GM19238 (cell line): ENCODE results near the gene HYI.

Experiments used
- DNase-seq: peaks from one replicate; pipeline ENCODE4 v3.0.0; 2011; ENCODE audit warnings: low spot score; ENCODE audit not compliant: insufficient read length

HYI gene

GRCh38 chr1:43445606-43446387, 7.9 kb downstream of the HYI start:
- DNase-seq, result no peak

DNA sequence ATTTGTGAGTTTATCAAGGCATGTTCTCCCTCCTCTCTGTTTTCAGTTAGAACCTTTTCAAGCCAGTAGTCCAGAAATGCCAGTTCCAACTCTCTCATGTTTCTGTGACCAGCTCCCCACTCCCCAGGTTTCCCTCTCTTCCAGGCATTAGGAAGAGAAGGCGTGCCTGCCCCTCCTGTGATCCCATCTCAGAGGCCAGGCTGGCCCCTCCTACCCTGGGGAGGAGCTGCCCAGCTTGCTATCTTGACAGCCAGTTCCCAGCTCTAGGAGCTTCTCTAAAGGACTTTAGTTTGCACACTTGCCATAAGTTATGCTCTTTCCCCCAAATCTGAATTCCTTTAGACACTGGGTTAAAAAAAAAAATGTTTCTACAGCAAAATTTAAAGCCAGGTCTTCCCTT, 8.9 kb downstream of the HYI start:
- no peak for DNase-seq

DNA sequence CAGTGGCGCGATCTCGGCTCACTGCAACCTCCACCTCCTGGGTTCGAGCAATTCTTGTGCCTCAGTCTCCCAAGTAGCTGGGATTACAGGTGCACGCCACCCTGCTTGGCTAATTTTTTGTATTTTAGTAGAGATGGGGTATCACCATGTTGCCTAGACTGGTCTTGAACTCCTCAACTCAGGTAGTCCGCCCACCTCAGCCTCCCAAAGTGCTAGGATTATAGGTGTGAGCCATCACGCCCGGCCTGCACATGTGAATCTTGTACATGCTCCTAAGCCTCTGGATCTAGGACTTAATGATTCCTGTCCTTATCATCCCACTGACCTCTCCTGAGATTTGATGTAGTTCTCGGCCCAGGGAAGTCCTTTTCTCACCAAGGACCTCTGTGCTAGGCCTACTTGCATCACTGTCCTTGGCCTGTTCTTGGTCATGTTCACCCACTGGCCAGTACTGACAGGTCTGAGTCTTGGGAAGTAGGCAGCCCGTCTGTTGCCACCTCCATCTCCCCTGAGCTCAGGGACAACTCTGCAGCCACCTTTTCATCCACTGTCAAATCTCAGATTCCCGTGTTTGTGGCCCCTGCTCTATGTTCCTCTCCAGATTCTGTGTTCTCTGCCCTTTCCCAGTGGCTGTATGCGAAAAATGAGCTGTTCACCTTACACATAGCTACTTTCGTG, 9.4 kb downstream of the HYI start:
- no peak for DNase-seq

- DNase-seq, result no peak
Observed at GRCh38 chr1:43443197-43443946, 10.4 kb downstream of the HYI start.

GRCh38 chr1:43442756-43443155, 11.0 kb downstream of the HYI start:
- DNase-seq, result no peak

DNA sequence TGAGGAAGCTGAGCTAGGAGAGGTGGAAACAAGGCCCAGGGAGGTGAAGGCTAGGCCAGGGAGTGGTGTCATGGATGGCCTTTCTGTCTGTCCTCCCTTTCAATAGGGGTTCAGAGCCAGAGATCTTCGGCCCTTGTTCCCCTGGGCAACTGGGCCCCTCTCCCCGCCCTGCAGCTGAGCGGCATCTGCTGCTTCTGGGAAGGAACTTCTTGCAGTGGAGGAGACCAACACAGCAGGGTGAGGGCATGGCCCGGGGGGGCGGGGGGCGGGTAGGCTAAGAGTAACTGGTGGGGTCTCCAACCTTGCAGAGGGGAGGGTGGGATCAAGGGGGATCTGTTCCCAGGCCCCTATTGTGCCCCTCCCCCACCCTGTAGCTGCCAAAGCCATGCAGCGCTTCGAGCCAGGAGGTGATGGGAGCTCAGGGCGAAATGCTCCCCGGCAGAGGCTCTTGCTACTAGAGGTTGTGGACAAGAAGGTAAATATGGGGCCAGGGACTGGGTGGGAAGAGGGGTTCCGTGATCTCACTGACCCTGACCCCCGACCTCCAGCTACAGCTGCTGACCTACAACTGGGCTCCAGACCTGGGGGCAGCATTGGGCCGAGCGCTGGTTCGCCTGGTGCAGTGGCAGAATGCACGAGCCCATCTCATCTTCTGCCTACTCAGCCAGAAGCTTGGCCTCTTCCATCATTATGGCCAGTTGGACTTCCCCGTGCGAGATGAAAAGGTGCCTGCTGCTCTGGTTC, 11.7 kb downstream of the HYI start:
- no peak for DNase-seq

- DNase-seq, result no peak
Observed at GRCh38 chr1:43441166-43441893, 12.4 kb downstream of the HYI start.

DNA sequence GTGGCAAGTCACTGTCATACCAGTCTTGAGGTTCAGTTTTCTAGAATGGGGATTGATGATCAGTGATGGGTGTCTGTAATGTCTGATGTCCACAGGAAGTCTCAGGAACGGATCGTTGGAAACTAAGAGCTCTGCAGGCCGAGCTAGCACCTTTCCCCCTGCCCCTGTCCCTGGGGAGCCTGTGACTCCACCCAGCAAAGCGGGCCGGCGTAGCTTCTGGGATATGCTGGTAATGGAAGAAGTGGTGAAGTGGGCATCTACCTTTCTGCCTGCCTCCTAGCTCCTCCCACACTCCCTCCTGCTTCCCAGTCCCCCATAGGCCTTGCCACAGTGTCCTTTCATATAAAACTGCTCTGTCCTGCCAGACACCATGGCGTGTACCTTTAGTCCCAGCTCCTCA, 13.4 kb downstream of the HYI start:
- DNase-seq, result no peak

DNA sequence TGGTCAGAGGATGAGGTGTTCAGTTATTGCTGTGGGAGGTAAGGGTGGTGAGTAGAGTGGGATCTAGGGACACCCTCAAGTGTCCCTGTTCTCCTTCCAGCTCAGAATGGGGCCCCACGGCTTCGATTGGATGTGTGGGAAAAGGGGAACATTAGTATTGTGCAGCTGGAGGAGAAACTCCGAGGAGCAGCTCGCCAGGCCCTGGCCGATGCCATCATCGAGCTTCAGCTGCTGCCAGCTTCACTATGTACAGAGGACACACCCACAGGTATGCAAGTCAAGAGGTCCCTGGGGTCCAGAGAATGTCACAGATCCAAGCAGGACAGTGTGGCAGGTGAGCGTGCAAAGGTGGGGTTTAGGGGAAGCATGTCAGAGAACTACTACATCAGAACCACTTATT, 13.9 kb downstream of the HYI start:
- no peak for DNase-seq

DNA sequence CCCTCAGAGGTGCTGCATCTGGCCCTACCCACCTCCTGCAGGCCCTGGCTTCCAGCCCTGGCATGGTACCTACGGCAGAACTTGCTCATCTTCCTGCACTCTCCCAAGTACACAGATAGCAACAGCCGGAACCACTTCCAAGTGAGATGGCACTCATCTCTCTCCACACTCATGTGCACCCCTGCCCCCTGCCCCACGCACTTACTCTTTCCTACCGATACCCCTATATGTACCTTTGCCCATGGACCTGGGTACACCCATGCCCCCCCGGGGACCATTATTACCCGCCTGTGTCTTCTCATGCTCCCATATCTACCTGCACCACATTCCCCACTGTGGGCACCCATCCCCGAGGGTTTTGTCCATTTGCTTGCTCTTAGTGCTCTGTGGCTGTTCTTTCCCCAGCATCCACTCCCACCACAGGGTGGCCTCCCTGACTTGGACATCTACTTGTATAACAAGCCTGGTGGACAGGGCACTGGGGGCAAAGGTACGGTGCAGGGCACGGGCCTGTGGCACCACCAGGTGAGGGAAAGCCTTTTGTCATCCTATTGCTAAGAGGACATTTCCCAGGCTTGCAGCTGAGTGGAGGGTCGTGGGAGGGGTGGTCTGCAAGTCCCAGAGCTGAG, 14.7 kb downstream of the HYI start:
- DNase-seq, result no peak

DNA sequence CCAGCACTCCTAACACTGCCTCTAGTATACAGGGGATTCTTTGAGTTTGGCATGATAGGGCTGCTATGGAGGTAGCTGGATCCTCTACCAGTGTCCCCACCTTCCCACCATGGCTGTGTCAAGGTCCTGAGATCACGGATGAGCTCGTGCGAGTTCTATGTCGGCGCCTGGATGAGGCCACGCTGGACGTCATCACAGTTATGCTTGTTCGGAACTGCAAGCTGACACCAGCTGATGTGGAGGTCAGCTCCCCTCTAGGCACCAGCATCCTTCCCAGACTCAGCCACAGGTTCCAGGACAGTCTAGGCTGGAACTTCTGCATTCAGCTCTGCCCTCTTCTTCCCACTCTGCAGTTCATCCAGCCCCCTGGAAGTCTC, 15.2 kb downstream of the HYI start:
- no peak for DNase-seq

DNA sequence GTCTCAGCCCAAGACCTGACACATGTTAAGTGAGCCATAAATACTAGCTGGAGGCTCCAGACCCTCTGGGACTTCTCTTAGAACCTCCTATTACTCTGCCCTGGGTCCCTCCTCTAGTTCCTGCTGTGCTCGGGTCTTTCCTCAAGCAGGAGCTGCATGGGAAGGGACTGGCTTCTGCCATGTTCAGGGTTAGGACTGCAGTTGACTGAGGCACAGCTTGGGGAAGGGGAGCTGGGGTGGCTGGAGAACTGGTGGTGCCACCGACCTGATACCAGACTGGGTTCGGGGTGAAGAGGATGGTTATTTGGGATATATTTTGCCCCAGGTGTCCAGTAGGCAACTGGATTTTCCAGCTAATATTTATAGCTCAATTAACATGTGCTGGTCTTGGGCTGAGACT, 15.7 kb downstream of the HYI start:
- DNase-seq, result no peak

DNA sequence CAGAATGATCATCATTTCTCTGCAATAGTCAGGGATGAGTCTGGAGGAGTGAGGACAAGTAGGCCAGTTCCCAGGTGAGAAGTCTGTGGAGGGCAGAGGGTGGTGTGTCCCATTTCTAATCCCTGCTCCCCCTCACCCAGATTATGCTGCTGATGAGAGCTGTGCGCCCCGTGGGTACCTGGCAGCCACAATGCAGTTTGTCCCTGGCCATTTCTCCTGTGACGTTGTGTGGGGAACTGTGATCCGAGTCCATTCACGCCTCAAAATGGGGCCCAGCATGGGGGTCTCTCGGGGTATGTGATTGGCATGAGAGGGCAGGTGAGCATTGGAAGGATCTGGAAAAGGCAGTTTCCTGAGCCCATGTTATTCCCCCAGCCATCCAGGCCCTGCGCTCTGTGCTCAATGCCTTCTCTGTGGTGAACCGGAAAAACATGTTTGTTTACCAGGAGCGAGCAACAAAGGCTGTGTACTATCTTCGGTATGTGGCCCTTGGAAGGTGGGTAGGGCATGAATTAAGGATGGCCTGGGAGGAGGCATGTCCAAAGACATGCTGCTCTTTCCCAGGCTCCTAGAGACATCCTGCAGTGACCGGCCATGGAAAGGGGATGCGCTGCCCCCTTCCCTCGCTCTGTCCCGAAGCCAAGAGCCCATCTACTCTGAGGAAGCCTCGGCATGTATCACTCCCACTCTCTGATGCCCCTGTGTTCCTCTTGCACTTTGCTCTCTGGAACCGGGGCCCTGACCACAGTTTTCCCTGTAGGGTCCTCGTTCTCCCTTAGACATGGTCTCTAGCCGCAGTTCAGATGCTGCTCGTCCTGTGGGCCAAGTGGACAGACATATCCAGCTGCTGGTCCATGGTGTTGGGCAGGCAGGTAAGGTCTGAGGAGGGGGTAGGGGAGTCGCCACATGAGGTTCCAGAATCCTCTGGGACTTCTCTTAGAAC, 16.4 kb downstream of the HYI start:
- no peak for DNase-seq

DNA sequence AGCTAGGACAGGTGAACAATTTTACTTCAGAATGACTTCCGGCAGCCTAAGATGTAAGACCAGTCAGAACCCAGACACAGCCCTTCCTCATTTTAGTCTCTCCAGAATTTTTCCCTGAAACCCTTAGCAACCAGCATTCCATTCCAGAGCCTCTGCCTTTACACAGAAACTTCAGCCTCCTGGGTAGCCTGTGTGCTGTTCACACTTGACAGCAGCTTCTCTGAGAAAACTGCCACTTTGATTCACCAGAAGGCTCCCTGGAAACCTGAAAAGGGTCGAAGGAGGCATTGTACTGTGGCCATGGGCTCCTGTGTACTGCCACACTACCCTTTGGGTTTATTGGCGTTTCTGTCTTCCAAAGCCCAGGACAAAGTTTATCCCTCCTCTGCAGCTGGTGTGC, 17.4 kb downstream of the HYI start:
- DNase-seq, result no peak

DNA sequence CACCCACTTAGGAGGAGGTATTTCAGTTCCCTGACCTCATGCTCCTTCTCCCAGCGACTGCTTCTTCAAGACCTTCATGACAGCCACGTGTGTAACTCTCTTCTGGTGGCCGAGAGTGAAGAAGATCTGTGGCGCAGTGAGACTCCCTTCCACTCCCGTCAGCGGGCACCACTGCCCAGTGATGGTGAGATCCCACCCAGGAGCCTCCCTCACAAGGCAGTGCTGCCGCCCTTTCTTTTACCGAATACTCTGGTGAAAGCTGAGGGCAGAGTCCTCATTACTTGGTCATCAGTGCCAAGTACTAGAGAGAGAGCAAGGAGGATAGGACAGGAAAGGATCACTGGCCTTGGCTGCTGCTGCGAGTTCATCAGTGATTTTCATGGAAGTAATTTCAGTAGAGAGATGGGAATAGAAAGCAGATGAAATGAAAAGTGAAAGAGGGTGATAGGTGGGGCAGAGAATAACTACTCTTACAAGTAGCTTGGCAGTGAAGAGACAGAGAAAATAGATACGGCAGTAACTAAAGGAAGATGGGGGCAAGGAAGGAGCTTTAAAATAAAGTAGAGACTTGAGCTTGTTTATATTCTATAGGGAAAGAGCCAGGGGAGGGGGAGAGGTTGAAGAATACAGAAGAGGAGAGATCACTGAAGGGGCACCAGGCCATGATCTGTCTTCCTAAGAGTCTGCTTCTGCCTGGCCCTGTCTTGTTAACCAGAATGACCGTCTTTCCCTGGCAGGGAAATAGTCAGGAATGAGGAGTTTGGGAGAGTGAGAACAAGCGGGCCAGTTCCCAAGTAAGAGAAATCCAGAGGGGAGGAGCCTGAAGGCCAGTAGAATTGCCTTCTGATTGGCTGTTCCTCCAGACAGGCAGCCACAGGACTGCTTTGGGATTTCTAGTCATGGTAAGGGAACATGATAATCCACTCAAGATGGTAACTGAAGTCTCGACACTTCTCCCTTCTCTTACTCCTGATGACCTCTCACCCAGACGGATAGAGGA, 18.3 kb downstream of the HYI start:
- DNase-seq, result no peak

DNA sequence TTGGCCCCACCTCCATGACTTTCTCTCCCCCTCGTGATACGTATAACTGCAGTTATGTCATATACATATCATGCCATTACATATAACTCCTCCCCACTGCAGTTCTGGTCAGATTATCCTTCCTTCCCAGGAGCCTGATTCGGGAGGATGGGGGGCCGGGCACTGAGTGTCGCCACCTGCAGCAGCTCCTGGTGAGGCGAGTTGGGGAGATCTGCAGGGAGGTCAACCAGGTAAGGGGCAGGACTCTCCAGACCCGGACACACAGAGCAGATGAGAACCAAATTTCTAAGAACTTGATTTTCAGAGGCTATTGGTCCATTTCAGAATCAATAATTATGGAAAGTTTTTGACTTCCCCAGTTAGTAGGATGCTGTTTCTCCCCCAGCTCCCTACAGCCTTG, 19.5 kb downstream of the HYI start:
- DNase-seq, result no peak

DNA sequence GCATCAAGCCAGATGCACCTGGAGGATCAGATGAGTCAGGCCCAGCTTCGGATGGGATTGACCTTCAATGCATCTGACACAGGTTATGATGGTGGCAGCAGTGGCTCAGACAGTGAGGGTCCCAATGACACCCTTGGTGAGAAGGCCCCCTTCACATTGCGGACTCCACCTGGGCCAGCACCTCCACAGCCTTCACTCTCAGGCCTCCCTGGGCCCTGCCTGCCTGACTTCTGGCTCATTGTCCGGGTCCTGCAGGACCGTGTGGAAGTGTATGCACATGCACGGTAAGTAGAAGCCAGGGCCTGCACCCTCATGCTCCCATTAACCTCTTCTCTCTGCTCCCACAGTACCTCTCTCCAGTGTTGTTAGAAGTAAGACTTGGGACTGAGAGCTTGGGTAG, 20.8 kb downstream of the HYI start:
- DNase-seq, result no peak

- no peak for DNase-seq
Observed at GRCh38 chr1:43432171-43432860, 21.4 kb downstream of the HYI start.
